Fibroblast of upper back skin (primary cell): ENCODE results near the gene AKT3.
A peak's percentile ranks its signal among the peaks of the same experiment; 100 is the strongest.
"Not testable (repeated sequence)": the region's sequence is repeated elsewhere in the genome, so short reads cannot be mapped to it uniquely, and the experiment has no call there.

ENCODE experiments used
- DNase-seq: peaks from one replicate; pipeline ENCODE4 v3.0.0-alpha.2; 2013

AKT3 gene

GRCh38 chr1:243772361-243773050 is 77.5 kb downstream of the AKT3 start:
- not testable (repeated sequence) for DNase-seq

GRCh38 chr1:243770860-243771259 is 79.2 kb downstream of the AKT3 start:
- DNase-seq = no peak

- no peak for DNase-seq
Measured at GRCh38 chr1:243765676-243766075, 84.4 kb downstream of the AKT3 start.

- DNase-seq = no peak
Measured at GRCh38 chr1:243763806-243764205, 86.2 kb downstream of the AKT3 start.

- DNase-seq = no peak
Measured at GRCh38 chr1:243758647-243759046, 91.4 kb downstream of the AKT3 start.

- no peak for DNase-seq
Measured at GRCh38 chr1:243756529-243756928, 93.5 kb downstream of the AKT3 start.

GRCh38 chr1:243754348-243754747 is 95.7 kb downstream of the AKT3 start:
- no peak for DNase-seq

- DNase-seq = no peak
Measured at GRCh38 chr1:243751506-243751905, 98.5 kb downstream of the AKT3 start.

- DNase-seq = peak; percentile 78
Measured at GRCh38 chr1:243748706-243749283, 101.2 kb downstream of the AKT3 start.

GRCh38 chr1:243748227-243748626 is 101.8 kb downstream of the AKT3 start:
- no peak for DNase-seq

- no peak for DNase-seq
Measured at GRCh38 chr1:243746751-243747150, 103.3 kb downstream of the AKT3 start.

- DNase-seq = peak; percentile 31
Measured at GRCh38 chr1:243745356-243745755, 104.7 kb downstream of the AKT3 start.

- DNase-seq = peak; percentile 44
Measured at GRCh38 chr1:243742819-243743218, 107.2 kb downstream of the AKT3 start.

GRCh38 chr1:243740255-243740999 is 109.6 kb downstream of the AKT3 start:
- DNase-seq = peak; percentile 59

- DNase-seq = no peak
Measured at GRCh38 chr1:243739335-243740003, 110.6 kb downstream of the AKT3 start.

- no peak for DNase-seq
Measured at GRCh38 chr1:243738020-243738419, 112.0 kb downstream of the AKT3 start.

- DNase-seq = no peak
Measured at GRCh38 chr1:243735457-243735856, 114.6 kb downstream of the AKT3 start.

GRCh38 chr1:243734308-243734695 is 115.7 kb downstream of the AKT3 start:
- DNase-seq = no peak

- no peak for DNase-seq
Measured at GRCh38 chr1:243733670-243734307, 116.3 kb downstream of the AKT3 start.

- DNase-seq = no peak
Measured at GRCh38 chr1:243732637-243733036, 117.4 kb downstream of the AKT3 start.

- DNase-seq = no peak
Measured at GRCh38 chr1:243731974-243732625, 117.9 kb downstream of the AKT3 start.

GRCh38 chr1:243731301-243731891 is 118.6 kb downstream of the AKT3 start:
- no peak for DNase-seq
